HG03108 (cell line): ENCODE data around the gene VSTM4.

Experiments used
- ATAC-seq: cut with Tn5 transposase; IDR thresholded peaks from one replicate; pipeline ENCODE4 v1.9.1; 2021; ENCODE audit warnings: moderate library complexity; ENCODE audit not compliant: unreplicated experiment

VSTM4 gene

GRCh38 chr10:49074836-49075682 lies 40.3 kb downstream of the VSTM4 start:
- no peak for ATAC-seq

GRCh38 chr10:49072166-49072885 lies 43.0 kb downstream of the VSTM4 start:
- ATAC-seq: no peak

- ATAC-seq: no peak
Measured at GRCh38 chr10:49071160-49071761, 44.1 kb downstream of the VSTM4 start.

- ATAC-seq: no peak
Measured at GRCh38 chr10:49070701-49071100, 44.6 kb downstream of the VSTM4 start.

GRCh38 chr10:49068672-49069217 lies 46.6 kb downstream of the VSTM4 start:
- ATAC-seq: no peak

GRCh38 chr10:49068209-49068608 lies 47.1 kb downstream of the VSTM4 start:
- ATAC-seq: no peak

GRCh38 chr10:49066944-49067730 lies 48.2 kb downstream of the VSTM4 start:
- no peak for ATAC-seq

GRCh38 chr10:49062229-49062628 lies 53.1 kb downstream of the VSTM4 start:
- no peak for ATAC-seq

GRCh38 chr10:49061667-49062066 lies 53.7 kb downstream of the VSTM4 start:
- ATAC-seq: no peak

- no peak for ATAC-seq
Measured at GRCh38 chr10:49058463-49059255, 56.7 kb downstream of the VSTM4 start.

GRCh38 chr10:49057231-49057880 lies 58.0 kb downstream of the VSTM4 start:
- ATAC-seq: no peak

GRCh38 chr10:49056356-49056755 lies 59.0 kb downstream of the VSTM4 start:
- no peak for ATAC-seq

- ATAC-seq: no peak
Measured at GRCh38 chr10:49055221-49055849, 60.0 kb downstream of the VSTM4 start.

GRCh38 chr10:49054753-49055152 lies 60.6 kb downstream of the VSTM4 start:
- no peak for ATAC-seq

GRCh38 chr10:49053998-49054692 lies 61.2 kb downstream of the VSTM4 start:
- ATAC-seq: no peak

- peak; percentile 72 for ATAC-seq
Measured at GRCh38 chr10:49053053-49053997, 62.0 kb downstream of the VSTM4 start.

- no peak for ATAC-seq
Measured at GRCh38 chr10:49052069-49052468, 63.3 kb downstream of the VSTM4 start.
